ENCODE measurements around the gene RAB35. TPM values are rescaled to one million over a fixed set of nuclear protein-coding genes. Genes with fewer than 3 reads are reported as not detected.

The RAB35 gene
- total and polyA plus RNA-seq, 2 donors from 2014 or later = 23.2 to 56.1 TPM

DNA sequence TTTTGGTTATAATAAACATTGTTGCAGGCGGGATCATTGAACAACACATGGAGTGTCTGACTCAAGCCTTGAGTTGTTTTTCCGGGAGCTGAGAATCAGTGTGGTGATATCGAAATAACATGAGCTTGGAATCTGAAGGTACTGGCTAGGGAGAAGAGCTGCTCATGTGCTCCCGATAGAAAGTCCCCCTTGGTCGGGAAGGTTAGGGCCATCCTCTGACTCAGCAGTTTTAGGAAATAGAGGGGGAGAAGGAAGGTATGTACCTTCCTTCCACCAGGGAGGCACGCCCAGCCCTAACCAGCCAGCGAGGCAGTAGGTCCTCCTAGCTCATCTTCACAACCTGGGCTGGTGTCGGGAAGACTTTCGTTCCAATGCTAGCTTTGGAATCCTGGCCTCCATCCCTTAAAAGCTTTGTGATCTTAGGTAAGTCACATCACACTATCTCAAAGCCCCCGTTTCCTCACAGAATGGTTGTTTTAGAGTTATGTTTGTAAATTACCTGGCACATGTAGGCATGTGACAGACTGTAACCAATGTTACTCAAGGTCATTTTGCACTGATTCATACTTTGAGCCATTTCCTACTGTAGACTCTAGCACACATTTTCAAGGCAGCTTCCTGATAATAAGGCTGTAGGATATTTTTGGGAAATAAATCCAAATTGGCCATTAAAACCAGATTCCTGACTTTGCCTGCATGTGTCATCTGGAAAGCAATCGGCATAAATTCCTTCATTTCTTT lies 1.9 kb upstream of the RAB35 start:
- no peaks in the 10 kb centered on the region for H3K27me3 ChIP-seq (ENCODE audit: control insufficient read depth, insufficient read depth, low read length)
- H3K36me3 ChIP-seq (ENCODE audit: control insufficient read depth in 2 of 3, insufficient read depth in 3 of 3, low read length in 3 of 3) = peaks cover 0 to 2% (median 0%) of the 10 kb centered on the region in 3 donors
- H3K9ac ChIP-seq (ENCODE audit: low read length in 3 of 3) = peak overlapping the region in 2 of 3 donors; percentile 7 to 37
- no peak for DNase-seq
- H3K4me1 ChIP-seq (ENCODE audit: control insufficient read depth in 2 of 3, insufficient read depth in 2 of 3, low read depth in 1 of 3, low read length in 3 of 3) = peaks cover 4 to 26% (median 25%) of the 10 kb centered on the region in 3 donors
- no peaks in the 10 kb centered on the region for H3K9me3 ChIP-seq (ENCODE audit: control insufficient read depth in 2 of 3, insufficient read depth in 1 of 3, low read length in 3 of 3)
- H3K4me3 ChIP-seq (ENCODE audit: low read length in 3 of 3) = peak overlapping the region in 2 of 3 donors; percentile 89 to 91
- FAIRE-seq = no peak
- intact Hi-C loops (cut with DNase I) = no loop called here
- peak overlapping the region; percentile 29 to 45 for H3K27ac ChIP-seq (ENCODE audit: low read depth in 2 of 2, low read length in 2 of 2)
- TF ChIP-seq, protein P1, sequence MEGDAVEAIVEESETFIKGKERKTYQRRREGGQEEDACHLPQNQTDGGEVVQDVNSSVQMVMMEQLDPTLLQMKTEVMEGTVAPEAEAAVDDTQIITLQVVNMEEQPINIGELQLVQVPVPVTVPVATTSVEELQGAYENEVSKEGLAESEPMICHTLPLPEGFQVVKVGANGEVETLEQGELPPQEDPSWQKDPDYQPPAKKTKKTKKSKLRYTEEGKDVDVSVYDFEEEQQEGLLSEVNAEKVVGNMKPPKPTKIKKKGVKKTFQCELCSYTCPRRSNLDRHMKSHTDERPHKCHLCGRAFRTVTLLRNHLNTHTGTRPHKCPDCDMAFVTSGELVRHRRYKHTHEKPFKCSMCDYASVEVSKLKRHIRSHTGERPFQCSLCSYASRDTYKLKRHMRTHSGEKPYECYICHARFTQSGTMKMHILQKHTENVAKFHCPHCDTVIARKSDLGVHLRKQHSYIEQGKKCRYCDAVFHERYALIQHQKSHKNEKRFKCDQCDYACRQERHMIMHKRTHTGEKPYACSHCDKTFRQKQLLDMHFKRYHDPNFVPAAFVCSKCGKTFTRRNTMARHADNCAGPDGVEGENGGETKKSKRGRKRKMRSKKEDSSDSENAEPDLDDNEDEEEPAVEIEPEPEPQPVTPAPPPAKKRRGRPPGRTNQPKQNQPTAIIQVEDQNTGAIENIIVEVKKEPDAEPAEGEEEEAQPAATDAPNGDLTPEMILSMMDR (IDR thresholded peaks at IDR 0.05; ENCODE audit: borderline replicate concordance, extremely low read depth, insufficient read depth) = no peak

DNA sequence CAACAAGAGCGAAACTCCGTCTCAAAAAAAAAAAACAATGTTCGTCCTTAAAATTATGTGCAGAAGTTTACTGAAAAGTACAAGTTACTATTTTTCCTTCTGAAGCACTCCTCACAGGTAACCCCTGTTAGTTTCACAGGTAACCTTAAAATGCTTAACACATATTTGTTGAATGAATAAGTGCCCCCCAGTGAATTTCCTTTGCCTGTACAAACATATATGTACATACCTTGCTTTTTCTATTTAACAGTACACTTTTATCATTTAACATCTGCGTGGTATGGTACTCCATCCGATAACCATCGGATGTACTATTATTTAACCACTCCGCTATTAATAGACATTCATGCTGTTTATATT lies 1.4 kb upstream of the RAB35 start:
- Histone ChIP-seq H3K4me3 (ENCODE audit: low read length in 3 of 3) (peak overlapping the region; percentile 81 to 91 (median 89)), H3K9ac (ENCODE audit: low read length in 3 of 3) (peak overlapping the region; percentile 7 to 57 (median 37)), H3K36me3 (ENCODE audit: control insufficient read depth in 2 of 3, insufficient read depth in 3 of 3, low read length in 3 of 3) (peaks cover 0 to 2% (median 0%) of the 10 kb centered on the region in 3 donors), H3K9me3 (ENCODE audit: control insufficient read depth in 2 of 3, insufficient read depth in 1 of 3, low read length in 3 of 3) (no peaks in the 10 kb centered on the region), H3K27me3 (ENCODE audit: control insufficient read depth, insufficient read depth, low read length) (no peaks in the 10 kb centered on the region), H3K27ac (ENCODE audit: low read depth in 2 of 2, low read length in 2 of 2) (peak overlapping the region in 1 of 2 donors; percentile 29), H3K4me1 (ENCODE audit: control insufficient read depth in 2 of 3, insufficient read depth in 2 of 3, low read depth in 1 of 3, low read length in 3 of 3) (peaks cover 4 to 26% (median 25%) of the 10 kb centered on the region in 3 donors)
- DNase-seq (no peak), FAIRE-seq (no peak)
- intact Hi-C loops (cut with DNase I) = no loop called here
- TF ChIP-seq, protein P1 (IDR thresholded peaks at IDR 0.05; ENCODE audit: borderline replicate concordance, extremely low read depth, insufficient read depth) = no peak

DNA sequence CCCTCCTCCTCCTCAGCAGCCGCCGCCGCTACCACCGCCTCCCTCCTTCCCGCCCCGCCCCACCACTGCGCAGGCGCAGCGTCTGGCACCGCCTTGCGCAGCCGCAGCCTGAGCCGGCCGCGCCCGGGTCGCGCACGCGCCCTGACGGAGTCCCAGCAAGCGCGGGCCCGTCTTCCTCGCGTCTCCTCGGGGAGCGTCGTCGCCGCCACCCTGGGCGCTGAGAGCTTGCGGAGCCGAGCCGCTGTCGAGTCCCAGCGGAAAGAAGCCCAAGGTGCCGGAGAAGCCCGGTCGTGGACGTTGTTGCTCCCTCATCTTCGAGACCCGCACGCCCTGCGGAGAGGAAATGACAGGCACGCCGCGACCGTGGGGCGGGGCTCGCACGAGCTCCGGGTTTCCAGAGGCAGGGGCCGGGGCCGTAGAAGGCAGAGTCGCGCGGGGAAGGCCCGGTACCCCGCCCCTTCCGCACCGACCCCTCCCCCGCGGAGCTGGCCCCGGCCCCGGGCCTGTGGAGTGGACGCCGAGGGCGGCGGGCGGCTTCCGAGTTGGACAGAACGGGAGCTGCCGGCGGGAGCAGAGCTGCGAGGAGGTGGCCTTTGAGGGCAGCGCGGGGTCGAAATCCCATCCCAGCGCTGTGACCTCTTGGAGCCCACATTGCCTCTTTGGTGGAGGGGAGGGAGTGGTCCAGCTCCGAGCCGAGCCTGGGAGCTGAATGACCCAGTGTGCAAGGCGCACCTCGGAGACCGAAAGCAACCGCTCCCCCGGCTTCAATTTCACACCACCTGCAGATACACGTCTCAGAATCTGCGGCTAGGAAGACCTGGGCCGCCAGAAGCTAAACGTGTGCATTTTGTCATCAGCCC lies 469 bp upstream of the RAB35 start:
- Histone ChIP-seq H3K4me3 (ENCODE audit: low read length in 3 of 3) (peak overlapping the region; percentile 81 to 91 (median 89)), H3K9me3 (ENCODE audit: control insufficient read depth in 2 of 3, insufficient read depth in 1 of 3, low read length in 3 of 3) (no peaks in the 10 kb centered on the region), H3K36me3 (ENCODE audit: control insufficient read depth in 2 of 3, insufficient read depth in 3 of 3, low read length in 3 of 3) (peaks cover 0 to 2% (median 0%) of the 10 kb centered on the region in 3 donors), H3K4me1 (ENCODE audit: control insufficient read depth in 2 of 3, insufficient read depth in 2 of 3, low read depth in 1 of 3, low read length in 3 of 3) (peaks cover 4 to 26% (median 25%) of the 10 kb centered on the region in 3 donors), H3K9ac (ENCODE audit: low read length in 3 of 3) (peak overlapping the region; percentile 37 to 68 (median 62)), H3K27me3 (ENCODE audit: control insufficient read depth, insufficient read depth, low read length) (no peaks in the 10 kb centered on the region), H3K27ac (ENCODE audit: low read depth in 2 of 2, low read length in 2 of 2) (peak overlapping the region; percentile 94 to 96)
- intact Hi-C loops (cut with DNase I) = no loop called here
- TF ChIP-seq, protein P1 (IDR thresholded peaks at IDR 0.05; ENCODE audit: borderline replicate concordance, extremely low read depth, insufficient read depth) = no peak
- no peak for FAIRE-seq
- DNase-seq = peak; percentile 96 to 99 (median 97)
